Kidney epithelial cell (primary cell): Measurements from ENCODE around the gene SLC4A3. TPM values are rescaled to one million over a fixed set of nuclear protein-coding genes. Genes with fewer than 3 reads are reported as not detected.

Source experiments
- DNase-seq: peaks from one replicate; pipeline ENCODE4 v3.0.0-alpha.2; 2010; ENCODE audit warnings: low read depth
- H3K27me3 ChIP-seq: 2 replicates; pipeline ENCODE4 v1.6.0; 2011; ENCODE audit warnings: low read length; ENCODE audit not compliant: control insufficient read depth, insufficient read depth
- H3K36me3 ChIP-seq: 2 replicates; pipeline ENCODE4 v1.5.1; 2011; ENCODE audit warnings: low read length; ENCODE audit not compliant: control insufficient read depth, insufficient read depth
- H3K4me3 ChIP-seq: 2 replicates; pipeline ENCODE4 v1.5.1; 2011; ENCODE audit warnings: low read depth, mild to moderate bottlenecking, control low read depth, low read length
- CTCF ChIP-seq: IDR thresholded peaks from 2 replicates; pipeline ENCODE4 v1.5.1; 2011; ENCODE audit warnings: mild to moderate bottlenecking, moderate library complexity, low read length, control low read depth, inconsistent platforms; ENCODE audit not compliant: insufficient read depth, poor library complexity, severe bottlenecking
- total RNA-seq: library from RNA; depleted of rRNA; stranded (reverse); fragments of >200 nt; gene quantifications from 2 replicates; pipeline ENCODE4 v1.2.3, GENCODE V29; 2015

SLC4A3 gene
- total RNA-seq: 11.6 TPM in 2 replicates

- H3K36me3 ChIP-seq: no peaks in the 10 kb centered on the region
- peak within 1 kb of the TSS; percentile 63 for H3K4me3 ChIP-seq
- TF ChIP-seq CTCF: peak; percentile 19
- no peaks in the 10 kb centered on the region for H3K27me3 ChIP-seq
- DNase-seq: no peak
These were observed at the start of gene SLC4A3 for GRCh38 chr2:219627103-219628100. Gene SLC4A3, plus strand, starts transcription at chr2:219627630. Its CDS starts 363 bp downstream, at chr2:219627993.

GRCh38 chr2:219578811-219579613 lies 48.4 kb upstream of the SLC4A3 start:
- DNase-seq: no peak
- Histone ChIP-seq H3K27me3 (no peaks in the 10 kb centered on the region), H3K4me3 (no peak overlapping the region), H3K36me3 (no peaks in the 10 kb centered on the region)
- TF ChIP-seq CTCF: no peak

GRCh38 chr2:219581346-219581745 lies 46.1 kb upstream of the SLC4A3 start:
- no peak for DNase-seq
- Histone ChIP-seq H3K27me3 (no peaks in the 10 kb centered on the region), H3K4me3 (no peak overlapping the region), H3K36me3 (no peaks in the 10 kb centered on the region)
- TF ChIP-seq CTCF: no peak

- H3K27me3 ChIP-seq: no peaks in the 10 kb centered on the region
- TF ChIP-seq CTCF: no peak
- no peak for DNase-seq
- no peaks in the 10 kb centered on the region for H3K36me3 ChIP-seq
- no peak overlapping the region for H3K4me3 ChIP-seq
These were observed 36.3 kb upstream of the SLC4A3 start for GRCh38 chr2:219591091-219591490.

- no peak for TF ChIP-seq CTCF
- Histone ChIP-seq H3K36me3 (no peaks in the 10 kb centered on the region), H3K27me3 (no peaks in the 10 kb centered on the region), H3K4me3 (no peak overlapping the region)
- DNase-seq: no peak
These were observed 34.7 kb upstream of the SLC4A3 start for GRCh38 chr2:219592736-219593135.
